GM12878 (cell line): ENCODE measurements around the gene CHD9. TPM values are rescaled to one million over a fixed set of nuclear protein-coding genes. Genes with fewer than 3 reads are reported as not detected.

Experiments used
- ATAC-seq: fragments of 200-7000 bp; cut with Tn5 transposase; 3 replicates; pipeline ENCODE4 v1.9.1; 2020; ENCODE audit warnings: mild to moderate bottlenecking, moderate library complexity
- BruUV-seq: library from RNA; stranded (reverse); fragments of 400-500 nt; replicated peaks from 2 replicates; lab custom pipeline; 2021; lab: Mats Ljungman, UMichigan
- CTCF ChIA-PET: fragments of 300-600 bp; sonication (Branson Sonifier 250); formaldehyde crosslinking; extraction: SDS; loops from one replicate; lab custom pipeline; 2021; ENCODE audit warnings: inconsistent platforms; lab: Yijun Ruan, JAX
- POLR2A ChIA-PET: fragments of 350-600 bp; formaldehyde crosslinking; extraction: SDS; loops from one replicate; lab custom pipeline; 2021; ENCODE audit warnings: inconsistent platforms; lab: Charles Lee
- RAD21 ChIA-PET: fragments of 300-600 bp; sonication (Branson Sonifier 250); formaldehyde crosslinking; loops from one replicate; lab custom pipeline; 2023; ENCODE audit warnings: antibody characterized with exemption; ENCODE audit not compliant: unreplicated experiment; lab: Charles Lee
- SMC1A ChIA-PET: fragments of 300-600 bp; sonication (Branson Sonifier 250); formaldehyde crosslinking; loops from one replicate; lab custom pipeline; 2023; ENCODE audit not compliant: unreplicated experiment, uncharacterized antibody; lab: Charles Lee
- DNase-seq: peaks from one replicate; pipeline ENCODE4 v3.0.0-alpha.2; 2011; ENCODE audit warnings: low read depth, low spot score
- FAIRE-seq: peaks from 3 replicates; lab custom pipeline; 2011; peaks lifted over from hg19 to GRCh38; lab: Jason Lieb, UNC
- H2AFZ ChIP-seq: 2 replicates; pipeline ENCODE4 v1.6.0; 2011; ENCODE audit warnings: low read depth, low read length, control low read depth; ENCODE audit not compliant: control insufficient read depth
- H3K27ac ChIP-seq: 2 replicates; pipeline ENCODE4 v1.5.1; 2011; ENCODE audit warnings: control low read depth; ENCODE audit not compliant: control insufficient read depth, insufficient read depth
- H3K27me3 ChIP-seq, 2 experiments: replicated peaks in 1 of 2; 2 replicates each; pipeline versions ENCODE4 v1.6.0 to v1.6.1; 2011; ENCODE audit warnings: low read length in 1 of 2; ENCODE audit not compliant: control insufficient read depth in 2 of 2, insufficient read depth in 2 of 2
- H3K36me3 ChIP-seq, 2 experiments: 2 replicates each; pipeline ENCODE4 v1.5.1; 2011; ENCODE audit warnings: low read length in 1 of 2; ENCODE audit not compliant: control insufficient read depth in 2 of 2, insufficient read depth in 2 of 2
- H3K4me1 ChIP-seq: 2 replicates; pipeline ENCODE4 v1.6.1; 2011; ENCODE audit warnings: mild to moderate bottlenecking, low read length, moderate library complexity, mixed read lengths; ENCODE audit not compliant: control insufficient read depth, insufficient read depth
- H3K4me2 ChIP-seq: 2 replicates; pipeline ENCODE4 v1.6.0; 2011; ENCODE audit warnings: control low read depth; ENCODE audit not compliant: control insufficient read depth, insufficient read depth
- H3K4me3 ChIP-seq: fragments of 200-600 bp; sonication (generic); 2 replicates; pipeline ENCODE4 v1.5.1; 2016
- H3K79me2 ChIP-seq: 2 replicates; pipeline ENCODE4 v1.6.0; 2011; ENCODE audit warnings: low read length; ENCODE audit not compliant: control insufficient read depth, insufficient read depth
- H3K9ac ChIP-seq: 2 replicates; pipeline ENCODE4 v1.8.0; 2011; ENCODE audit warnings: low read length, control low read depth, mixed read lengths; ENCODE audit not compliant: control insufficient read depth, insufficient read depth
- H3K9me3 ChIP-seq: replicated peaks from 3 replicates; pipeline ENCODE4 v1.5.1; 2011; ENCODE audit warnings: mild to moderate bottlenecking, low read length; ENCODE audit not compliant: control insufficient read depth, insufficient read depth
- H4K20me1 ChIP-seq: 2 replicates; pipeline ENCODE4 v1.6.0; 2011; ENCODE audit not compliant: control insufficient read depth, insufficient read depth
- BHLHE40 ChIP-seq, 2 experiments: fragments of 450-650 bp in 1 of 2; IDR thresholded peaks; 2 replicates each; pipeline ENCODE4 v1.6.1; 2011 to 2017; ENCODE audit warnings: low read depth in 2 of 2, borderline replicate concordance in 1 of 2, improper control_type of control experiment in 1 of 2, low read length in 1 of 2, mild to moderate bottlenecking in 1 of 2
- EZH2 ChIP-seq: IDR thresholded peaks from 2 replicates; pipeline ENCODE4 v1.6.1; 2012; ENCODE audit warnings: low read depth, mild to moderate bottlenecking, control low read depth, inconsistent platforms, low read length, borderline replicate concordance; ENCODE audit not compliant: control insufficient read depth
- GATAD2B ChIP-seq: fragments of 450-650 bp; conservative IDR thresholded peaks from 2 replicates; pipeline ENCODE4 v1.6.1; 2017; ENCODE audit warnings: low read depth, mild to moderate bottlenecking, moderate library complexity
- HSF1 ChIP-seq: fragments of 150-350 bp; IDR thresholded peaks from 2 replicates; pipeline ENCODE4 v1.6.1; 2014; ENCODE audit warnings: mild to moderate bottlenecking, low read depth, low read length
- IRF4 ChIP-seq: IDR thresholded peaks from 2 replicates; pipeline ENCODE4 v1.6.1; 2011; ENCODE audit warnings: low read depth, low read length
- NFXL1 ChIP-seq: fragments of 450-650 bp; IDR thresholded peaks from 2 replicates; pipeline ENCODE4 v1.6.1; 2017; ENCODE audit warnings: antibody characterized with exemption, mild to moderate bottlenecking, borderline replicate concordance
- NKRF ChIP-seq: fragments of 450-650 bp; conservative IDR thresholded peaks from 2 replicates; pipeline ENCODE4 v1.6.1; 2017; ENCODE audit warnings: mild to moderate bottlenecking, moderate library complexity
- PML ChIP-seq: IDR thresholded peaks from 2 replicates; pipeline ENCODE4 v1.6.1; 2012; ENCODE audit warnings: low read length, inconsistent platforms
- RUNX3 ChIP-seq: IDR thresholded peaks from 2 replicates; pipeline ENCODE4 v1.6.1; 2012; ENCODE audit warnings: low read length, inconsistent platforms
- SIX5 ChIP-seq: IDR thresholded peaks from 2 replicates; pipeline ENCODE4 v1.6.1; 2011; ENCODE audit warnings: mild to moderate bottlenecking, low read depth, low read length, moderate library complexity; ENCODE audit not compliant: severe bottlenecking
- TARDBP ChIP-seq: IDR thresholded peaks from 2 replicates; pipeline ENCODE4 v1.6.1; 2016; ENCODE audit warnings: borderline replicate concordance
- WGBS: methylation state at CpG from one replicate; pipeline ENCODE4 v1.1.6; 2016; ENCODE audit warnings: low lambda C conversion rate; ENCODE audit not compliant: insufficient replicate concordance, insufficient coverage; ENCODE audit errors: missing lambda C conversion rate; 5-methylcytosine and 5-hydroxymethylcytosine counted together
- in situ Hi-C: fragments of 300-500 bp; cut with MboI; formaldehyde crosslinking; loops from 9 replicates; pipeline ENCODE4 v1.14.3; 2018; ENCODE audit warnings: mixed read lengths
- intact Hi-C: fragments of 100-400 bp; cut with micrococcal nuclease; formaldehyde crosslinking; loops from one replicate; pipeline ENCODE4 v1.14.2; 2022; ENCODE audit not compliant: unreplicated experiment
- polyA plus RNA-seq, 11 experiments: library from polyadenylated mRNA; depleted of rRNA in 4 of 11; unstranded in 6 of 11; stranded (reverse) in 5 of 11; fragments of >200 nt; fragmentation: Nextera tagmentation in 4 of 11; fragmentation: Illumina TruSeq in 1 of 11; extraction: Ambion mirVana in 4 of 11; extraction: Trizol in 1 of 11; gene quantifications; 1 replicate in 1 of 11; 2 replicates in 10 of 11; pipeline versions ENCODE4 v1.2.1 to v1.2.3, GENCODE V29; 2011 to 2016; ENCODE audit warnings: inconsistent platforms in 2 of 11, missing spikeins in 2 of 11, low read depth in 1 of 11
- total RNA-seq, 4 experiments: library from RNA; depleted of rRNA in 3 of 4; stranded (reverse); fragments of >200 nt in 3 of 4; fragmentation: Illumina TruSeq in 1 of 4; extraction: Trizol in 1 of 4; gene quantifications; 2 replicates each; pipeline versions ENCODE4 v1.2.1 to v1.2.3, GENCODE V29; 2013 to 2021

Gene CHD9
- total and polyA plus RNA-seq, 10 of the 15 experiments (the other 5 are each of a cell fraction or from before 2014, with no cell fraction given), result 29.2 to 95.7 (median 54.3) TPM

- TF ChIP-seq NFXL1 (no peak), TARDBP (no peak)
Observed at GRCh38 chr16:53291757-53292392, 237.1 kb downstream of the CHD9 start (continued).

GRCh38 chr16:53297477-53297876 lies 242.7 kb downstream of the CHD9 start:
- H3K4me2 ChIP-seq, result no peak overlapping the region

DNA sequence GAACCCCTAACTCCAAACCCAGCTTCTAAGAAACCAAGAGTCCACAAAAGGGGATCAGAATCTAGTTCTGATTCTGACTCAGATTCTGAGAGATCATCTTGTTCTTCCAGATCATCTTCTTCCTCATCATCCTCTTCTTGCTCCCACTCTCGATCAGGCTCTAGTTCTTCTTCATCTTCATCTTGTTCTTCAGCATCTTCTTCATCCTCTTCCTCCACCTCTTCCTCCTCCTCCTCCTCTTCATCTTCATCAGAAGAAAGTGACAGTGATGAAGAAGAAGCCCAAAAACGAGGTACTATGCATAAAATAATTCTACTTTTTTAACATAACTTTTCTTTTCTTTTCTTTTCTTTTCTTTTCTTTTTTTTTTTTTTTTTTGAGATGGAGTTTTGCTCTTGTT lies 249.5 kb downstream of the CHD9 start:
- ChIA-PET POLR2A (interaction anchor here (0.6 kb wide), 1 partner anchor 200 kb away, joined by 4 read pairs; no protein-coding TSS in a partner anchor), CTCF (no interaction called here), RAD21 (no interaction called here), SMC1A (interaction anchor here (1.4 kb wide), 1 partner anchor 10 kb away, joined by 4 read pairs; no protein-coding TSS in a partner anchor)
- no peaks in the 10 kb centered on the region for H3K4me1 ChIP-seq
- WGBS, result 67% methylated on average over 2 of the region's 2 CpGs
- H3K9me3 ChIP-seq, result no peaks in the 10 kb centered on the region
- H3K79me2 ChIP-seq, result no peaks in the 10 kb centered on the region
- no peak overlapping the region for H3K4me2 ChIP-seq
- FAIRE-seq (no peak), DNase-seq (no peak), ATAC-seq (no peak)
- intact Hi-C loops, result no loop called here
- H3K36me3 ChIP-seq, result peaks cover 6 to 21% of the 10 kb centered on the region in 2 experiments
- no TSS peak for BruUV-seq
- no peak overlapping the region for H2AFZ ChIP-seq
- no peak overlapping the region for H3K9ac ChIP-seq
- H3K27me3 ChIP-seq, result no peaks in the 10 kb centered on the region
- H3K27ac ChIP-seq, result no peak overlapping the region
- in situ Hi-C loops, result no loop called here
- no peak overlapping the region for H3K4me3 ChIP-seq
- no peaks in the 10 kb centered on the region for H4K20me1 ChIP-seq
- TF ChIP-seq PML, result no peak
- TF ChIP-seq GATAD2B, result no peak
- TF ChIP-seq NKRF, result no peak
- no peak for TF ChIP-seq HSF1
- no peak for TF ChIP-seq BHLHE40 (IDR thresholded peaks at IDR 0.05; ENCODE audit: borderline replicate concordance in 1 of 2, low read depth in 2 of 2, low read length in 1 of 2)

More at GRCh38 chr16:53297477-53297876, 242.7 kb downstream of the CHD9 start:
- BruUV-seq, result no TSS peak
- ATAC-seq, result no peak
- Histone ChIP-seq H4K20me1 (no peaks in the 10 kb centered on the region), H3K4me3 (no peak overlapping the region), H3K9me3 (no peaks in the 10 kb centered on the region), H2AFZ (no peak overlapping the region), H3K36me3 (peaks cover 9 to 30% of the 10 kb centered on the region in 2 experiments), H3K4me1 (no peaks in the 10 kb centered on the region), H3K27me3 (no peaks in the 10 kb centered on the region), H3K79me2 (no peaks in the 10 kb centered on the region)
- FAIRE-seq, result no peak
- ChIA-PET SMC1A (interaction anchor here (0.8 kb wide), 1 partner anchor 16 kb away, joined by 3 read pairs; no protein-coding TSS in a partner anchor), POLR2A (no interaction called here), RAD21 (no interaction called here), CTCF (interaction anchor here (0.8 to 1.0 kb wide), 3 partner anchors 14 to 213 kb away, joined by 3 to 4 read pairs (median 4); no protein-coding TSS in a partner anchor)
- intact Hi-C loops, result no loop called here
- no peak for DNase-seq
- TF ChIP-seq EZH2 (no peak), RUNX3 (no peak), IRF4 (no peak), SIX5 (no peak)
- TF ChIP-seq, all 136 proteins: peak for 0
- no peak overlapping the region for H3K27ac ChIP-seq
- in situ Hi-C loops, result loop anchor here (25.0 kb wide), 1 partner anchor 1110 kb away; no protein-coding TSS in a partner anchor
- no peak overlapping the region for H3K9ac ChIP-seq
